ENCODE measurements around the gene ARHGEF4. TPM values are rescaled to one million over a fixed set of nuclear protein-coding genes. Genes with fewer than 3 reads are reported as not detected.

ARHGEF4 gene
- total RNA-seq, 1 experiment from 2014 or later: 0.80 TPM

GRCh38 chr2:130981667-130982066 lies 145.0 kb downstream of the ARHGEF4 start:
- Histone ChIP-seq H3K36me3 (ENCODE audit: control insufficient read depth, insufficient read depth, low read length) (no peaks in the 10 kb centered on the region), H3K4me3 (ENCODE audit: low read depth in 2 of 2, low read length in 2 of 2) (no peak overlapping the region), H3K27ac (ENCODE audit: low read length) (no peak overlapping the region), H3K27me3 (ENCODE audit: control insufficient read depth, insufficient read depth, low read length) (no peaks in the 10 kb centered on the region), H3K4me1 (ENCODE audit: control insufficient read depth, insufficient read depth, low read length) (no peaks in the 10 kb centered on the region), H3K9me3 (ENCODE audit: control insufficient read depth, insufficient read depth, low read depth, low read length) (peaks cover 4% of the 10 kb centered on the region; the same call in 1 of the 2 replicates)
- ATAC-seq (no peak), DNase-seq (ENCODE audit: low read depth, low spot score) (no peak)
- TF ChIP-seq CTCF (IDR thresholded peaks at IDR 0.05) (no peak), POLR2AphosphoS5 (IDR thresholded peaks at IDR 0.05; ENCODE audit: low read depth, low read length) (no peak), REST (IDR thresholded peaks at IDR 0.05; ENCODE audit: insufficient read depth in 1 of 2, low read depth in 2 of 2, low read length in 1 of 2) (no peak), TCF7L2 (IDR thresholded peaks at IDR 0.05; ENCODE audit: low read depth, low read length) (no peak), SIN3A (IDR thresholded peaks at IDR 0.05; ENCODE audit: borderline replicate concordance, insufficient read depth, low read depth, low read length) (no peak)
- intact Hi-C loops (cut with micrococcal nuclease; ENCODE audit: unreplicated experiment) (no loop called here), in situ Hi-C loops (cut with HindIII; ENCODE audit: low pct_unique_long_range_greater_than_20kb, low sequenced_read_pairs) (no loop called here)
- POLR2A ChIA-PET: no interaction called here
- CTCF ChIA-PET: no interaction called here
- no TSS peak for BruUV-seq (replicated peaks)

GRCh38 chr2:130985206-130985780 lies 148.6 kb downstream of the ARHGEF4 start:
- ATAC-seq: no peak
- Histone ChIP-seq H3K27ac (ENCODE audit: low read length) (no peak overlapping the region), H3K36me3 (ENCODE audit: control insufficient read depth, insufficient read depth, low read length) (no peaks in the 10 kb centered on the region), H3K9me3 (ENCODE audit: control insufficient read depth, insufficient read depth, low read depth, low read length) (no peaks in the 10 kb centered on the region), H3K4me3 (ENCODE audit: low read depth in 2 of 2, low read length in 2 of 2) (no peak overlapping the region), H3K27me3 (ENCODE audit: control insufficient read depth, insufficient read depth, low read length) (no peaks in the 10 kb centered on the region), H3K4me1 (ENCODE audit: control insufficient read depth, insufficient read depth, low read length) (no peaks in the 10 kb centered on the region)
- TF ChIP-seq CTCF (IDR thresholded peaks at IDR 0.05) (no peak), POLR2AphosphoS5 (IDR thresholded peaks at IDR 0.05; ENCODE audit: low read depth, low read length) (no peak), REST (IDR thresholded peaks at IDR 0.05; ENCODE audit: insufficient read depth in 1 of 2, low read depth in 2 of 2, low read length in 1 of 2) (no peak)
- intact Hi-C loops (cut with micrococcal nuclease; ENCODE audit: unreplicated experiment): no loop called here
- BruUV-seq (replicated peaks): no TSS peak
- in situ Hi-C loops (cut with HindIII; ENCODE audit: low pct_unique_long_range_greater_than_20kb, low sequenced_read_pairs): no loop called here
- ChIA-PET POLR2A (no interaction called here), CTCF (no interaction called here)
- DNase-seq (ENCODE audit: low read depth, low spot score): no peak
